SK-N-SH (cell line): ENCODE measurements around the gene CRLF2. TPM values are rescaled to one million over a fixed set of nuclear protein-coding genes. Genes with fewer than 3 reads are reported as not detected.

Source experiments
- CTCF ChIA-PET: fragments of 300-600, 350-600 bp; formaldehyde crosslinking; extraction: SDS; loops from one replicate; lab custom pipeline; 2021; lab: Yijun Ruan, JAX
- POLR2A ChIA-PET: fragments of 350-600 bp; sonication (Branson Sonifier 250); formaldehyde crosslinking; extraction: SDS; loops from one replicate; lab custom pipeline; 2020; ENCODE audit warnings: antibody characterized with exemption, inconsistent platforms; lab: Yijun Ruan, JAX
- DNase-seq: peaks from one replicate; pipeline ENCODE4 v3.0.0; 2012
- H2AFZ ChIP-seq: fragments of 200-600 bp; sonication (generic); 2 replicates; pipeline ENCODE4 v1.8.1; 2016; ENCODE audit warnings: antibody characterized with exemption, mild to moderate bottlenecking, low read depth
- H3F3A ChIP-seq: fragments of 200-600 bp; sonication (generic); replicated peaks from 2 replicates; pipeline ENCODE3; 2016; ENCODE audit warnings: antibody characterized with exemption, mild to moderate bottlenecking; ENCODE audit not compliant: insufficient read depth
- H3K27ac ChIP-seq, 2 experiments: fragments of 200-500 bp in 1 of 2; fragments of 200-600 bp in 1 of 2; sonication (Bioruptor generic) in 1 of 2; sonication (generic), shearing (Covaris generic) in 1 of 2; 2 replicates each; pipeline versions ENCODE4 v1.5.1 to v1.6.1; 2014 to 2016; ENCODE audit warnings: low read depth in 2 of 2, inconsistent platforms in 1 of 2, low read length in 1 of 2, mild to moderate bottlenecking in 1 of 2, mixed read lengths in 1 of 2
- H3K27me3 ChIP-seq: fragments of 200-600 bp; sonication (generic), shearing (Covaris generic); 2 replicates; pipeline ENCODE4 v1.6.1; 2016; ENCODE audit warnings: mixed run types; ENCODE audit not compliant: insufficient read depth
- H3K36me3 ChIP-seq, 2 experiments: fragments of 200-500 bp in 1 of 2; fragments of 200-600 bp in 1 of 2; sonication (Bioruptor generic) in 1 of 2; sonication (generic) in 1 of 2; replicated peaks in 1 of 2; 2 replicates each; pipeline versions ENCODE3 to v1.5.1; 2014 to 2016; ENCODE audit warnings: low read length in 1 of 2, mild to moderate bottlenecking in 1 of 2; ENCODE audit not compliant: insufficient read depth in 2 of 2, control insufficient read depth in 1 of 2
- H3K4me1 ChIP-seq, 2 experiments: fragments of 200-500 bp in 1 of 2; fragments of 200-600 bp in 1 of 2; sonication (Bioruptor generic) in 1 of 2; sonication (generic), shearing (Covaris generic) in 1 of 2; 2 replicates each; pipeline versions ENCODE4 v1.5.1 to v1.6.1; 2014 to 2016; ENCODE audit warnings: low read depth in 1 of 2, low read length in 1 of 2, mixed run types in 1 of 2; ENCODE audit not compliant: insufficient read depth in 2 of 2, control insufficient read depth in 1 of 2
- H3K4me2 ChIP-seq: fragments of 200-600 bp; sonication (generic), shearing (Covaris generic); 2 replicates; pipeline ENCODE4 v1.6.1; 2017; ENCODE audit warnings: mixed run types
- H3K4me3 ChIP-seq, 2 experiments: fragments of 200-500 bp in 1 of 2; fragments of 200-600 bp in 1 of 2; sonication (Bioruptor generic) in 1 of 2; sonication (generic), shearing (Covaris generic) in 1 of 2; 2 replicates each; pipeline versions ENCODE4 v1.5.1 to v1.8.1; 2014 to 2016; ENCODE audit warnings: low read depth in 2 of 2, inconsistent platforms in 1 of 2, low read length in 1 of 2, mild to moderate bottlenecking in 1 of 2, mixed read lengths in 1 of 2, moderate library complexity in 1 of 2
- H3K79me2 ChIP-seq: fragments of 200-600 bp; sonication (generic); 2 replicates; pipeline ENCODE4 v1.8.1; 2017; ENCODE audit warnings: mild to moderate bottlenecking; ENCODE audit not compliant: insufficient read depth
- H3K9ac ChIP-seq: fragments of 200-600 bp; sonication (generic); 2 replicates; pipeline ENCODE4 v1.6.1; 2017; ENCODE audit warnings: mixed run types
- H3K9me2 ChIP-seq: fragments of 200-600 bp; sonication (generic); 2 replicates; pipeline ENCODE4 v1.6.1; 2017; ENCODE audit warnings: mixed run types
- H3K9me3 ChIP-seq: fragments of 200-600 bp; sonication (generic); 2 replicates; pipeline ENCODE4 v1.6.1; 2017; ENCODE audit warnings: mixed run types, mild to moderate bottlenecking, moderate library complexity
- H4K20me1 ChIP-seq: fragments of 200-600 bp; sonication (generic); 2 replicates; pipeline ENCODE4 v1.6.1; 2017; ENCODE audit warnings: mild to moderate bottlenecking, mixed run types; ENCODE audit not compliant: insufficient read depth
- CTCF ChIP-seq: fragments of 200-600 bp; sonication (generic); IDR thresholded peaks from 2 replicates; pipeline ENCODE4 v1.6.1; 2017; ENCODE audit warnings: antibody characterized with exemption, mild to moderate bottlenecking, moderate library complexity
- EP300 ChIP-seq, 2 experiments: IDR thresholded peaks; 2 replicates each; pipeline versions ENCODE4 v1.4.0 to v1.6.1; 2012; ENCODE audit warnings: borderline replicate concordance in 1 of 2, low read depth in 1 of 2, low read length in 1 of 2
- FOXM1 ChIP-seq: IDR thresholded peaks from 2 replicates; pipeline ENCODE4 v1.4.0; 2012; ENCODE audit warnings: low read depth, mild to moderate bottlenecking
- JUND ChIP-seq: IDR thresholded peaks from 2 replicates; pipeline ENCODE4 v1.4.0; 2012
- NRF1 ChIP-seq: IDR thresholded peaks from 2 replicates; pipeline ENCODE4 v1.6.1; 2012; ENCODE audit warnings: low read depth, mild to moderate bottlenecking, low read length
- RAD21 ChIP-seq: IDR thresholded peaks from 2 replicates; pipeline ENCODE4 v1.6.1; 2012; ENCODE audit warnings: mild to moderate bottlenecking, low read length
- RXRA ChIP-seq: IDR thresholded peaks from 2 replicates; pipeline ENCODE4 v1.4.0; 2012; ENCODE audit warnings: low read depth, mild to moderate bottlenecking, borderline replicate concordance
- SIN3A ChIP-seq: IDR thresholded peaks from 2 replicates; pipeline ENCODE4 v1.6.1; 2012; ENCODE audit warnings: low read depth, mild to moderate bottlenecking, low read length, moderate library complexity, borderline replicate concordance
- SMC3 ChIP-seq: IDR thresholded peaks from 2 replicates; pipeline ENCODE4 v1.6.1; 2012; ENCODE audit warnings: low read depth, low read length, improper control_type of control experiment
- ZBTB33 ChIP-seq: IDR thresholded peaks from 2 replicates; pipeline ENCODE4 v1.4.0; 2012; ENCODE audit warnings: low read depth, borderline replicate concordance
- WGBS: methylation state at CpG from one replicate; pipeline ENCODE4 v1.1.6; 2017; ENCODE audit warnings: low lambda C conversion rate; 5-methylcytosine and 5-hydroxymethylcytosine counted together
- polyA plus RNA-seq, 3 experiments: library from polyadenylated mRNA; depleted of rRNA; stranded (reverse); fragments of >200 nt; gene quantifications; 2 replicates each; pipeline ENCODE4 v1.2.3, GENCODE V29; 2012
- TF ChIP-seq, protein P1 (sequence below): IDR thresholded peaks from 2 replicates; pipeline ENCODE4 v1.6.1; 2012; ENCODE audit warnings: mild to moderate bottlenecking, low read depth, low read length, moderate library complexity

The CRLF2 gene
- polyA plus RNA-seq, 1 of the 3 experiments (the other 2 are of a cell fraction), result not detected

DNA sequence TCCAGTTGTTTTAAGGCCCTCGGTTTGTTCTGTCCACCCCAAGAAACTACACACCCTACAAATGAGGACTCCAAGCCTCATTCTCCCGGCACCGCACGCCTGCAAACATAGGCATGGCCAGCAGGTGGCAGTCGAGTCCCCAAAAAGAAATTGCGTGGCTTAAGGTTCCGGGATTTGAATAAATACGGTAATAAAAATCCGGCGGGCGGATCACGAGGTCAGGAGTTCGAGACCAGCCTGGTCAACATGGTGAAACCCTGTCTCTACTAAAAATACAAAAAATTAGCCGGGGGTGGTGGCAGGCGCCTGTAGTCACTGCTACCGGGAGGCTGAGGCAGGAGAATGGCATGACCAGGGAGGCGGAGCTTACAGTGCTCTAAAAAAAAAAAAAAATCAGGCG is 34.4 kb upstream of the CRLF2 start (continued):
- TF ChIP-seq, protein P1, sequence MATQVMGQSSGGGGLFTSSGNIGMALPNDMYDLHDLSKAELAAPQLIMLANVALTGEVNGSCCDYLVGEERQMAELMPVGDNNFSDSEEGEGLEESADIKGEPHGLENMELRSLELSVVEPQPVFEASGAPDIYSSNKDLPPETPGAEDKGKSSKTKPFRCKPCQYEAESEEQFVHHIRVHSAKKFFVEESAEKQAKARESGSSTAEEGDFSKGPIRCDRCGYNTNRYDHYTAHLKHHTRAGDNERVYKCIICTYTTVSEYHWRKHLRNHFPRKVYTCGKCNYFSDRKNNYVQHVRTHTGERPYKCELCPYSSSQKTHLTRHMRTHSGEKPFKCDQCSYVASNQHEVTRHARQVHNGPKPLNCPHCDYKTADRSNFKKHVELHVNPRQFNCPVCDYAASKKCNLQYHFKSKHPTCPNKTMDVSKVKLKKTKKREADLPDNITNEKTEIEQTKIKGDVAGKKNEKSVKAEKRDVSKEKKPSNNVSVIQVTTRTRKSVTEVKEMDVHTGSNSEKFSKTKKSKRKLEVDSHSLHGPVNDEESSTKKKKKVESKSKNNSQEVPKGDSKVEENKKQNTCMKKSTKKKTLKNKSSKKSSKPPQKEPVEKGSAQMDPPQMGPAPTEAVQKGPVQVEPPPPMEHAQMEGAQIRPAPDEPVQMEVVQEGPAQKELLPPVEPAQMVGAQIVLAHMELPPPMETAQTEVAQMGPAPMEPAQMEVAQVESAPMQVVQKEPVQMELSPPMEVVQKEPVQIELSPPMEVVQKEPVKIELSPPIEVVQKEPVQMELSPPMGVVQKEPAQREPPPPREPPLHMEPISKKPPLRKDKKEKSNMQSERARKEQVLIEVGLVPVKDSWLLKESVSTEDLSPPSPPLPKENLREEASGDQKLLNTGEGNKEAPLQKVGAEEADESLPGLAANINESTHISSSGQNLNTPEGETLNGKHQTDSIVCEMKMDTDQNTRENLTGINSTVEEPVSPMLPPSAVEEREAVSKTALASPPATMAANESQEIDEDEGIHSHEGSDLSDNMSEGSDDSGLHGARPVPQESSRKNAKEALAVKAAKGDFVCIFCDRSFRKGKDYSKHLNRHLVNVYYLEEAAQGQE, result no peak
- TF ChIP-seq SMC3, result peak; percentile 38
- TF ChIP-seq EP300 (IDR thresholded peaks at IDR 0.05; ENCODE audit: borderline replicate concordance in 1 of 2, low read depth in 1 of 2, low read length in 1 of 2), result no peak
- no peak for TF ChIP-seq NRF1
- TF ChIP-seq RAD21, result peak; percentile 49
- TF ChIP-seq JUND, result no peak

GRCh38 chrX:1244164-1245076 is 32.0 kb upstream of the CRLF2 start:
- no peaks in the 10 kb centered on the region for H3K9me3 ChIP-seq
- H3K27ac ChIP-seq, result no peak overlapping the region
- WGBS, result 9% methylated on average over 12 of the region's 13 CpGs
- POLR2A ChIA-PET, result no interaction called here
- no peak overlapping the region for H3K4me2 ChIP-seq
- TF ChIP-seq SIN3A (no peak), CTCF (peak; percentile 30), ZBTB33 (no peak), RXRA (no peak), FOXM1 (no peak), EP300 (IDR thresholded peaks at IDR 0.05; ENCODE audit: borderline replicate concordance in 1 of 2, low read depth in 1 of 2, low read length in 1 of 2) (no peak)
- H3K36me3 ChIP-seq, result no peaks in the 10 kb centered on the region
- H3K9ac ChIP-seq, result no peak overlapping the region
- DNase-seq, result no peak
- H3K9me2 ChIP-seq, result no peaks in the 10 kb centered on the region
- H3K4me1 ChIP-seq, result peaks cover 0 to 4% of the 10 kb centered on the region in 2 experiments; a peak in 1 of 4 replicates
- no peaks in the 10 kb centered on the region for H3K79me2 ChIP-seq
- no peak overlapping the region for H3K4me3 ChIP-seq
- no peaks in the 10 kb centered on the region for H4K20me1 ChIP-seq
- CTCF ChIA-PET, result no interaction called here
- H2AFZ ChIP-seq, result no peak overlapping the region
- no peaks in the 10 kb centered on the region for H3F3A ChIP-seq
- peaks cover 8% of the 10 kb centered on the region; the same call in 1 of the 2 replicates for H3K27me3 ChIP-seq
